Measurements from ENCODE around the gene LIFR. TPM values are rescaled to one million over a fixed set of nuclear protein-coding genes. Genes with fewer than 3 reads are reported as not detected.

LIFR gene
- polyA plus RNA-seq, 1 donor (not counting 4 experiments of a cell fraction or from before 2014, with no cell fraction given) = 1.1 TPM

- no peak for FAIRE-seq
- Histone ChIP-seq H3K27me3 (ENCODE audit: control insufficient read depth, extremely low read depth, insufficient read depth, low read length) (no peaks in the 10 kb centered on the region), H3K4me3 (ENCODE audit: control insufficient read depth in 2 of 3, extremely low read depth in 1 of 3, insufficient read depth in 2 of 3, low read depth in 1 of 3, low read length in 3 of 3) (no peak overlapping the region), H2AFZ (ENCODE audit: control insufficient read depth, low read length) (no peak overlapping the region), H3K9ac (ENCODE audit: control insufficient read depth, extremely low read depth, insufficient read depth, low read length) (no peak overlapping the region), H3K4me1 (ENCODE audit: control insufficient read depth, extremely low read depth, insufficient read depth, low read length) (peaks cover 7% of the 10 kb centered on the region), H3K79me2 (ENCODE audit: control insufficient read depth, insufficient read depth, low read length) (no peaks in the 10 kb centered on the region), H3K36me3 (ENCODE audit: control insufficient read depth in 2 of 2, extremely low read depth in 1 of 2, insufficient read depth in 2 of 2, low read length in 2 of 2) (no peaks in the 10 kb centered on the region), H4K20me1 (ENCODE audit: control insufficient read depth, extremely low read depth, insufficient read depth, low read length) (no peaks in the 10 kb centered on the region), H3K4me2 (ENCODE audit: control insufficient read depth, extremely low read depth, insufficient read depth, low read depth, low read length) (no peak overlapping the region), H3K9me1 (ENCODE audit: control insufficient read depth, extremely low read depth, insufficient read depth, low read length) (no peaks in the 10 kb centered on the region), H3K9me3 (ENCODE audit: control insufficient read depth, low read depth, low read length) (no peaks in the 10 kb centered on the region), H3K27ac (ENCODE audit: control insufficient read depth, insufficient read depth, low read length) (no peak overlapping the region)
- no peak for DNase-seq (ENCODE audit: low read depth, low spot score)
- dilution Hi-C loops (cut with MboI; ENCODE audit: extremely low pct_ligation_motif_present, low sequenced_read_pairs) = no loop called here
- no peak for TF ChIP-seq CTCF (optimal IDR thresholded peaks at IDR 0.05 in 1 of 3, IDR thresholded peaks at IDR 0.05 in 1 of 3, conservative IDR thresholded peaks at IDR 0.05 in 1 of 3; ENCODE audit: extremely low read depth in 1 of 3, insufficient read depth in 2 of 3, low read length in 3 of 3)
- TF ChIP-seq EZH2 (IDR thresholded peaks at IDR 0.05; ENCODE audit: low read length) = no peak
Observed at GRCh38 chr5:38471709-38472108, 84.7 kb downstream of the LIFR start.

- H2AFZ ChIP-seq (ENCODE audit: control insufficient read depth, low read length) = no peak overlapping the region
- peaks cover 10% of the 10 kb centered on the region for H3K4me1 ChIP-seq (ENCODE audit: control insufficient read depth, extremely low read depth, insufficient read depth, low read length)
- no peaks in the 10 kb centered on the region for H4K20me1 ChIP-seq (ENCODE audit: control insufficient read depth, extremely low read depth, insufficient read depth, low read length)
- no peak overlapping the region for H3K27ac ChIP-seq (ENCODE audit: control insufficient read depth, insufficient read depth, low read length)
- H3K27me3 ChIP-seq (ENCODE audit: control insufficient read depth, extremely low read depth, insufficient read depth, low read length) = no peaks in the 10 kb centered on the region
- no peaks in the 10 kb centered on the region for H3K9me1 ChIP-seq (ENCODE audit: control insufficient read depth, extremely low read depth, insufficient read depth, low read length)
- no peak overlapping the region for H3K4me2 ChIP-seq (ENCODE audit: control insufficient read depth, extremely low read depth, insufficient read depth, low read depth, low read length)
- dilution Hi-C loops (cut with MboI; ENCODE audit: extremely low pct_ligation_motif_present, low sequenced_read_pairs) = no loop called here
- no peak overlapping the region for H3K4me3 ChIP-seq (ENCODE audit: control insufficient read depth in 2 of 3, extremely low read depth in 1 of 3, insufficient read depth in 2 of 3, low read depth in 1 of 3, low read length in 3 of 3)
- TF ChIP-seq CTCF (optimal IDR thresholded peaks at IDR 0.05 in 1 of 3, IDR thresholded peaks at IDR 0.05 in 1 of 3, conservative IDR thresholded peaks at IDR 0.05 in 1 of 3; ENCODE audit: extremely low read depth in 1 of 3, insufficient read depth in 2 of 3, low read length in 3 of 3) (no peak), EZH2 (IDR thresholded peaks at IDR 0.05; ENCODE audit: low read length) (no peak)
- DNase-seq (ENCODE audit: low read depth, low spot score) (no peak), FAIRE-seq (no peak)
- no peak overlapping the region for H3K9ac ChIP-seq (ENCODE audit: control insufficient read depth, extremely low read depth, insufficient read depth, low read length)
- no peaks in the 10 kb centered on the region for H3K36me3 ChIP-seq (ENCODE audit: control insufficient read depth in 2 of 2, extremely low read depth in 1 of 2, insufficient read depth in 2 of 2, low read length in 2 of 2)
- H3K9me3 ChIP-seq (ENCODE audit: control insufficient read depth, low read depth, low read length) = no peaks in the 10 kb centered on the region
- no peaks in the 10 kb centered on the region for H3K79me2 ChIP-seq (ENCODE audit: control insufficient read depth, insufficient read depth, low read length)
Observed at GRCh38 chr5:38469707-38470267, 86.7 kb downstream of the LIFR start.
